Endometrial microvascular endothelial cells (primary cell): ENCODE results near the gene CD63. TPM values are rescaled to one million over a fixed set of nuclear protein-coding genes. Genes with fewer than 3 reads are reported as not detected.

Source experiments
- in situ Hi-C: cut with HindIII; loops from 2 replicates; pipeline ENCODE4 v1.10.0; 2017; ENCODE audit warnings: low sequenced_read_pairs, low pct_unique_long_range_greater_than_20kb; ENCODE audit errors: inconsistent ontology term
- total RNA-seq: library from RNA; depleted of rRNA; stranded (reverse); fragments of >200 nt; gene quantifications from one replicate; pipeline ENCODE4 v1.2.3, GENCODE V29; 2015; ENCODE audit errors: inconsistent ontology term

CD63 gene
- total RNA-seq, 1 donor from 2014 or later = 847 TPM

DNA sequence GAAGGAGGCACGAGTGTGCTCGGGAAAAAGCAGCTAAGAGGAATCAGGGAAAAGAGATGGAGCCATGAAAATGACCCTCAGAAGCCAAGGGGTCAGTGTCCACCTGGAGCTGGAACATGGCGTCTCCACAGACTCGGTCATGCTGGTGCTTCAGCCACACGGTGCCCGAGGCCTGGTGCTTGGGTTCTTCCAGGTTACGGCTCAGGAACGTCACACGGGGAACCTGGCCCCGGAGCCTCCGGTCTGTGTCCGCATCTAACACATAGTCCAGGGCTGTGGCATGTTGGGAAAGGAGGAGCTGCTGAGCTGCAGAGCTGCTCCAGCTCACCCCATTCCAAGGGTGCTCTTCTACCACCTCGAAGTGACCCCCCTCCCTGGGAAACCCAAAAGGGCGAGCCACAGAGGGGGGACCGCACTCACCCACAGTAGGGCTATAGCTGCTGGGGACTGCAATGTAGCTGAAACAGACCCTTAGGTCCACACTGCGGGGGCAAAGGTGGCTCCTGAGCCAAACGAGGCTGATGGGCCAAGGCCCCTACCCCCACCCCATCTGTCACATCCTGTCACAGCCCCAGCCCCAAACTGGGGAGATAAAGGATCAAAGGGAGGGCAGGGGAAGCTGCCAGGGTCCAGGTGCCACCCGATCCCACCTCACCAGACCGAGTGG, 31.9 kb downstream of the CD63 start:
- in situ Hi-C loops = no loop called here

DNA sequence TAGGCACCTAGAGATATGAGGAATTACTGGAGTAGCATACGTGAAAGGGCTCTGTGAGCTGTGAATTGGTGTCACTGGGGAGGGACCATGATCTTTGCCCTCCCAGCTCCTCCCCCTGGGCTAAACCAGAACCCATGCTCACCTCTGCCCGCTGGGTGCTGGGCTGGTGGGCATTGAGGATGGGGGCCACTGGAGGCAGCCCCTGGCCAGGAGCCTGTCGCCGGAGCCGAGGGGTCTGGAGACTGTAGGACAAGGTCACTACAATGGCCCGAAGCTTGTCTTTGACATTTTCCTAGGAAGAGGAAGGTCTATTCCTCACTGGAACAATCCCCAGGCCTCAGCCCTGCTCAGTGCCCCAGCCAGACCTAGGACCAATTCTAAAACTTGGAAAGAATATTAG, 32.7 kb downstream of the CD63 start:
- in situ Hi-C loops = no loop called here

DNA sequence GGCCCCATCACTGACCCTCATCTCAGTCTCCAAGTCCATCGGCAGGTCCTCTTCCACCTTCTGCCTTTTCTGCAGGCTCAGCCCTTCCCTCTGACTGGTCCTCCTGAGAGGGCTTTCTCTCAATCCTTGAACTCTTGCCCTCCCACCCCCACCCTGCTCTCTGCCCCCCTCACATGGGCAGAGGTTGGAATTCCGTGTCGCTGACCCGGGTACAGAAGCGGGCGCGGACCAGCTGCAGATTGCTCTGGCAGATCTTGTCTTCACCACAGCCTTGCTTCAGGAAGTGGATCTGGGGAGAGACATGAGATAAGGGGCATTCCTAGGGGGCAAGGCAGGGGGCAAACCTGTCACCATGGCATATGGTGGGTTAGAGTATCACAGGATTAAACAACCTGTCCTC, 33.5 kb downstream of the CD63 start:
- in situ Hi-C loops = no loop called here

DNA sequence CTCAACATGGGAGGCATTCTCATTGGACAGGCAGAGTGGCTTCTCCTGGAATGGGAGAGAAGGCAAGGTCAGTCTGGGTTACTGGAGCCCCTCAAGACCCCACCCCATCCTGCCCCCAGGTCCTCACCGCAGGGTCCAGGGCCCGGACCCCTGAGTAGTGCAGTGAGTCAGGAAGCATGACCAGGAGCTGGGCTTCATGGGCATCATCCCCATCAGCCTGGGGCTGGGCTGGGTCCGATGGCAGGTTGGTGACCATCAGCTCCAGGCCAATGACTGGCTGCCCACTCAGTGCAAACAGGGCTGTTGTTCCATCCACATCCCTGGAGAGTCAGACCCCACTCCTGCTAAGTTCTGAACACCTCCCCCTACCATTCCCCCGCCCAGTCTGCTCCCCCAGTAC, 34.2 kb downstream of the CD63 start:
- in situ Hi-C loops = no loop called here

DNA sequence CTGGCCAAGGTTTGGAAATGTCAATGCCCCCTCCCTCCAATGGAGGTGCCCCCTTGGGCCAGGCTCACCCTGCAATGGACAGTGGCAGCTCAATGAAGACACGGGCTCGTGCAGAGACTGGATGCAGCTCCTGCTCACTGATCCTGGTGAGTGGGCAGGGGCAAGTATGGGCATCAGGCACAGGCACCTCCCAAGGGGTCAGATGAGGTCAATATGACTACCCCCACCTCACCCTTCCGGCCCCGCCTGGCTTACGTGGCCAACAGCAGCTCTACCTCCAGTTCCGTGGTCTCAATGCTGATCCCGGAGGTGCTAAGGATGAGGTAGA, 34.7 kb downstream of the CD63 start:
- in situ Hi-C loops = no loop called here

DNA sequence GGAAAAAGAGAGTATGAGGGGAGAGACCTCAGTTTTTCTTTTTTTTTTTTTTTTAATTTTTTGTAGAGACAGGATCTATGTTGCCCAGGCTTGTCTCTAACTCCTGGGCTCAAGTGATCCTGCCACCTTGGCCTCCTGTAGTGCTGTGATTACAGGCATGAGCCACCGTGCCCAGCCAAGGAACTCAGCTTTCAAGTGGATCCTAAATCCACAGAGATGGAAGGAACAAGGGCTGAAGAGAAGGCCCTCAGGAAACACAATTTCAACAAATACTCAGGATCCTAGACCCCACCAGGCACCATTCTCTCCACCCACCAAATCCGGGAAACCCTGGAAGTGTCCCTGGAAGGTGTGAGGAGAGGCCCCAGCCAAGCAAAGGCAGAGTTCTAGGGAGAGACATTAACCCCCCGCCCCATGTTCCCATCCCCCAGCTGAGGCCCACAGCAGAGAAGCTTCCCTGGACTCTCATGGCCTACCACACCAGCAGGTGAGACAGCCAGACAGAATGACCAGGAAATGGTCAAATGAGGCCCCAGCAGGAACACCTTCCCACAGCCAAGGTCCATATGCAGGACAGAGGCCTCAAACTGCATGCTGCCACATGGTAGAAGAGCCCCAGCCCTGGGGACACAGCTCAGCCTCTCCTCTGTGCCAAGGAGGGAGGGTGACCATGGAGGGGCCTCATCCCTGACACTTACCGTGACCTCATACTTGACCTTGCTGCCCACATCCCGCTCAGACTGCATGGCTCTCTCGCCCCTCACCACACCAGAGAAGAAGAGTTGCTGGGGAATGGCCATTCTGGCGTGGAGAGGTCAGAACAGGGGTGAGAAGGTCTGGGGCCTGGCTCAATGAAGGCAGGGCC, 35.3 kb downstream of the CD63 start:
- in situ Hi-C loops = no loop called here

DNA sequence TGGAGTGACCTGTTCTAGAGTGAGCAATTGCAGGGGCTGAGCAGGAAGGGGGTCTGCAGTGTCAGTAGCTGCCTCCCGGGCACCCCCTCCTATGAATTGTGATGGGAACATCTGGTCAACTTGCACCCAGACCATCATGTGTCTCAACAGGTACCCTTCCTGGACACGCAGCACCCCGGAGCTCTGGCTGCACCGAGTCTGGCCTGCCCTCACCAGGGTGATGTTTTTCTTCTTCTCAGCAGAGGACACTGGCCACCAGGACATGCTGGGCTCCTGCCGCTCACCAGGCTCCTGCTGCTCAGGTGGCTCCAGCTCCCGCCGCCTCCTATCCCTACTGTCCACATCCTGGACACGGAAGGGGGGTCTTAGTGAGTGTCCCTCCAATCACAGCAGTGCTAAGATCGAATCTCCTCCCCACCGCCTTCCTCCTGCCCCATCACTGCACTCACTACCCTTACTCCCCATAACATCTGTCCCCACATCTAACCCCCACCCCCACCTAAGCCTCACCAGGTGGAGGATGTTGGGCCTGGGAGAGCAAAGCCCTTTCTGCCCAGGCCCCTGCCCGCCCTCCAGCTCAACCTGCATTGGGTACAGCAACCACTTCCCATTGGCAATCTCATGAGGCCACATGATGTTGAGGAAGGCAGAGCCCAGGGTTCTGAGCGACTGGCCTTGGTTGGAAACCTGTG, 36.0 kb downstream of the CD63 start:
- in situ Hi-C loops = no loop called here

DNA sequence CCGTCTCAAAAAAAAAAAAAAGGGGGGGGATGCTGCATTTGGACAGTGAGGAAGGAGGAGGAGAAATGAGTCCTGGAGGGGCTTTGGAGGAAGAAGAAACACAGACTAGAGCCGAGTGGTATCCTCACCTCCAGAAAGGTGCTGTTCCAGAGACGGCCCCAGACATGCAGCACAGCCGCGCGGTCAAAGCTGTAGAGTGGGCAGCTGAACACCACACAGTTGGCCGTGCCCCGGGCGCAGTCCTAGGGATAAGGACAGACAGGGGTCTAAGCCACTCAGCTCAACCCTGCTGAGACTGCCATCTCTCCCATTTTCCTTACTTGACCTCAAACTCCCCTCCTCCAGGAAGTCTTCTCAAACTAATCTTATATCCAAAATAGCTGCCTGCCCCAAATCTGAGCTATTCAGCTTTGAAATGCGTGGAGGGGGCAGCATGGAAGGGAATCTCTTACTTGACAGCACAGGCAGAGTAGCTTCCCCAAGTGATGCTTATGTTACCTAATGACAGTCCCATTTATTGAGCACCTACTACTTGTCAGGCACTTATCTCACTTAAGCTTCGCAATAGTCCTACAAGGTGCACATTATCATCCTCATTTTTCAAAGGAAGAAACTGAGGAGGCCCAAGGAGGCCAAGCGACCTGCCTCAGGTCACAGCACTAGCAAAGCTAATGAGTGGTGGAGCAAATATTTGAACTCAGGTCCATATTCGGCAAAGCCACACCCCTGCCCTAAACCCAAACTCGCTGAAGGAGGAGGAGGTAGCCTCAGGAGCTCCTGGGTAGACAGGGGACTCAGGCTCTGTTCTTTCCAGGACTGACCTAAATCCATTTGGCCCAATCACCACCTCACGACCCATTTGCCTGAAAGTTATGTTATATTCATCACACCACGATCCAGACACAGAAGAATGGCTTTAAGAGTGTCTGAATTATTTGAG, 39.8 kb downstream of the CD63 start:
- in situ Hi-C loops = no loop called here

DNA sequence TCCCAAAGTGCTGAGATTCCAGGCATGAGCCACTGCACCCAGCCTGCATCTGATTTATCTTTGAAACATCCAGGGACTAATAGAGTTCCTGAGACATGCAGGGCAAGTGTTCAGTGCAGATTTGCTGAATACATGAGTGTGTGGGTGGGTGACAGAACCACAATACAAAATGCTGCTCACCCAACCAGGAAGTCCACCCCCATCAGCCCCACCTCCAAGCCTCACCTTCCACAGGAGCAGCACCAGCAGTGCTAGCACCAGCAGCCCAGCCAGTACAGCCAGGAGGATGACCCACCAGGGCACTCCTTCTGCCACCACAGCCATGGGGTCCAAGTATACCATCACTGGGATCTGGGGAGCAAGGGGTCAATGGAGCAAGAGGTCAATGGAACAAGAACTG, 41.1 kb downstream of the CD63 start:
- in situ Hi-C loops = no loop called here

DNA sequence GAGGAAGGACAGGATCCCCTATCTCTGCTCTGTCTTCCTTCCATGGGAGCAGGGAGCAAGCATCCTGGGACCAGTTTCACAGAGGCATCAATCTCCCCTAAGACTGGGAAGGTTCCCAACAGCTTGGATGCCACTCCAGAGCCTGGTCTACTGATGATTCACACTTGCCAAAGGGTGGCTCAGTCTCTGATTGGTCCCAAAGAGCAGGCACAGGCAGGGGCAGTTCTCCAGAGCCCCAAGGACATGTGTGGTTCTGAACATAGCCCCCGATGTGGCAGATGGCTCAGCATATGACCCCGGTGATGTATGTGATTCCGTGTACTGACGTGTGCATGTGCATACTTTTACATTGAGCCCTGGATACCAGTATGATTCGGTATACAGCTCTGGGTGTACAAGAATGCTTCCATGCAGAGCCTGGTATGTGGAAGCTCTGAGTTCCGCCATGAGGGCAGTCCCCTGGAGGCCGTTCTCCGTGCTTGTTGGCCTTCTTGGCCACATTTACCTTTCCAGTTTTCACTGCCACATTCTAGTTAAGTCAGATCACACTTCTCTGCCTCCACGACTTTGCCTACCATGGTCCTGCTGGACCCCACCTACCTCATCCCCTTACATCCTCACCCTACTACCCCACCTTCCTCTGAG, 42.3 kb downstream of the CD63 start:
- in situ Hi-C loops = no loop called here

DNA sequence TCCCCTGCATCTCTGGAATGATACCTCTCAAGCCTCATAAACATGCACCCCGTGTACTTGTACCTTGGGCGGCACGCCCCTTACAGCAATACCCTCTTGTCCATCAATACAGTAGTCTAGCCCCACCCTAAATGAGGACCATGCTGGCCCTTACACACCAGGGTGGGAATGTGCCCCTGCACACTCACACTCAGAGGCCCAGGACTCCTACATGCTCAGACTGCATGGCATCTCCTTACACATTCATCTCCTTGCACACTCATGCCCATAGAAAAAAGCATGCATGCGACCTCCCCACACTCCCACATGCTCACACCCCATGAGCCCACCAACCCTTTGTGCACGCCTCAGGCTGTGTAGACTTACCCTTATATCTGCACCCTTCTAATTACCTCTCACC, 43.1 kb downstream of the CD63 start:
- in situ Hi-C loops = no loop called here

DNA sequence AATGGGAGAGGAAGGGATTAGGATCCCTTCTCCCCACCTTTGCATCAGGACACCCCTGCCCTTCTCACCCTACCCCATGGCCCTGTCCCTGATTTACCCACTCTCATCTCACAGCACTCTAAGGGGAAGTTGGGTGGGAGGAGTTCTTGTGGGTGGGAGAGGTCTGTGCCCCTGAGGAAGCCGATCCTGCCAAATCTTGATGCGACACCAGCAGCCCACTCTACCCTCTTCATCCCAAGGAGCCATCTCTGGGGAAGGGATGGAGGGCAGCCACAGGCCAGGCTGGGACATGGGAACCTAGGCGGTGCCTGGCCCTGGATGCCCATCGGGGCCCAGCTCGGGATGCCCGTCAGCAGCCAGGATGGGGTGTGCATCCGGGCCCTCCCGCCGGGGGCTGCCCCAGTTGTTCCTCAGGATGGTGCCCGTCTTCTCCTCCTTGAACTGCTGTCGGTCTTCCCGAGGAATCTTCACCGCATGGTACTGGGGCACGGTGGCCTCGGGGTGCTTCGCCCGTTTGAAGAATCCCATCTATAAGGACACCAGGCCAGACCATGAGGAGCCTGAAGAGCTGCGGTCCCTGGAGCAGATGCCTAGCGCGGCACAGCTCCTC, 43.9 kb downstream of the CD63 start:
- in situ Hi-C loops = no loop called here

DNA sequence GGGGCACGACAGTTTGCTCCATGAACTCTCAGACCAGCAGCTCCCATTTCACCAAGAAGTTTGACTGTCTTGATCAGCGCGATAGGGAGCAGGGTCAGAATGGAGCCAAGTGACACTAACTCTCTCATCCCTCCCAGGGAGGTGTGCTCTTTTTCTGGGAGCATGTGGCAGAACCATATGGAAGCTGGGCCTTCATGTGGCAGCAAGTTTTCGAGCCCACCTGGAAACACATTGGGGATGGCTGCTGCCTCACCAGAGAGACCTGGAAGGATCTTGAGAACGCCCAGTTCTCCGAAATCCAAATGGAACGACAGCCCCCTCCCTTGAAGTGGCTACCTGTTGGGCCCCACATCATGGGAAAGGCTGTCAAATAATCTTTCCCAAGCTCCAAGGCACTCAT, 45.1 kb downstream of the CD63 start:
- in situ Hi-C loops = no loop called here

DNA sequence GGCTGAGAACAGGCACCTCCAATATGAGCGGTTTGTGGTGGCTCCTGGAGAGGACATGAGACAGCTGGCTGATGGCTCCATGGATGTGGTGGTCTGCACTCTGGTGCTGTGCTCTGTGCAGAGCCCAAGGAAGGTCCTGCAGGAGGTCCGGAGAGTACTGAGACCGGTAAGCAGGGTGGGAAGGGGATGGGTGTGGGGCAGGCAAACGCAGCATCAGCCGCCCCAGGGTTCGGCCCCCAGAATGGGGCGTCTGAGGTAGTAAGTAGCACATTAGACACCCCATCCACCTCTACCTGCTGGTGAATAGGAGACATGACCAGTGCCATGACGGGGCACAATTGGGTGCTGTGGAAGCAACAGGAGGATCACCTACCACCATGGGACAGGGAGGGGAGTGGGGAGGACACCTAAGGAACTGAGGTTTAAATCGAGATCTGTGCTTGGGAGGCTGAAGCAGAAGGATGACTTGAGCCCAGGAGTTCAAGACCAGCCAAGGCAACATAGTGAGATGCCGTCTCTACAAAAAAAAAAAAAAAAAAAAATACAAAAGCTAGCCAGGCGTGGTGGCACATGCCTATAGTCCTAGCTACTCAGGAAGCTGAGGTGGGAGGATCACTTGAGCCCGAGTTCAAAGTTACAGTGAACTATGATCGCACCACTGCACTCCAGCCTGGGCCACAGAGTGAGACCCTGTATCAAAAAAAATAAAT, 46.6 kb downstream of the CD63 start:
- in situ Hi-C loops = no loop called here

DNA sequence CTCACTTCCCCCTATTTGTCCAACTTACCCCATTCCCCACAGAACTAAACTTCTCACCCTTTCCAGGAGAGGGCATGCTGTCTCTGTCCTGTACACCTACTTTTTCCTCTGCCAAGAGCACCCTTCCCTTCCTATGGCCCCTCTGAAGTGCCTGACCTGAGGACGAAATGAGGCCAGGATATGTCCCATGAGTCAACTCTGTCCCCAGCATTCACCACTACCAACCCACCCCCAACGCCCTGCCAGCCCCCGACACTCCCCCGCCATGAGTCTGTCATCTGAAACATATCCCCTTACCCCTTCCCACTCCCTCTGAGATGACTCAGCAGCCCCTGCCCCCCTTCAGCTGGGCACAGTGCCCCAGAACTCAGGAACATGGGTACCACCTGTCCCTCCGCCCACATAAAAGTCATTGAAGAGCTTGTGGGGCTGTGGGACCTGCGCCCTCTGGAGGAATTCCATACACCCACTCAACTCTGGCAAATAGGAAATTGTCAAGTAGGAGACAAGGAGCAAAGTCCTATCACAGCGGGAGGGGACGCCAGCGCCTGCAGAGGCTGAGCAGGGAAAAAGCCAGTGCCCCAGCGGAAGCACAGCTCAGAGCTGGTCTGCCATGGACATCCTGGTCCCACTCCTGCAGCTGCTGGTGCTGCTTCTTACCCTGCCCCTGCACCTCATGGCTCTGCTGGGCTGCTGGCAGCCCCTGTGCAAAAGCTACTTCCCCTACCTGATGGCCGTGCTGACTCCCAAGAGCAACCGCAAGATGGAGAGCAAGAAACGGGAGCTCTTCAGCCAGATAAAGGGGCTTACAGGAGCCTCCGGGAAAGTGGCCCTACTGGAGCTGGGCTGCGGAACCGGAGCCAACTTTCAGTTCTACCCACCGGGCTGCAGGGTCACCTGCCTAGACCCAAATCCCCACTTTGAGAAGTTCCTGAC, 47.4 kb downstream of the CD63 start:
- in situ Hi-C loops = no loop called here

DNA sequence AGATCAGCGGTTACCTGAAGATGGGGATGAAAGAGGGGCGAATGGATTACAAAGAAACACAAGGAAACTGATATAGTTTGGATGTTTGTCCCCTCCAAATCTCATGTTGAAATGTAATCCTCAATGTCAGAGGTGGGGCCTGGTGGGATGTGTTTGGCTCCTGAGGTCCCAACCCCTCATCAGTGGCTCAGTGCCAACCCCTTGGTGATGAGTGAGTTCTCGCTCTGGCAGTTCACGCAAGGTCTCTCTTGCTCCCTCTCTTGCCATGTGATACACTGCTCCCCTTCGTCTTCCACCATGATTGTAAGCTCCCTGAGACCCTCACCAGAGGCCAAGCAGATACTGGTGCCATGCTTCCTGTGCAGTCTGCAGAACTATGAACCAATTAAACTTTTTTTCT, 49.1 kb downstream of the CD63 start:
- in situ Hi-C loops = no loop called here

DNA sequence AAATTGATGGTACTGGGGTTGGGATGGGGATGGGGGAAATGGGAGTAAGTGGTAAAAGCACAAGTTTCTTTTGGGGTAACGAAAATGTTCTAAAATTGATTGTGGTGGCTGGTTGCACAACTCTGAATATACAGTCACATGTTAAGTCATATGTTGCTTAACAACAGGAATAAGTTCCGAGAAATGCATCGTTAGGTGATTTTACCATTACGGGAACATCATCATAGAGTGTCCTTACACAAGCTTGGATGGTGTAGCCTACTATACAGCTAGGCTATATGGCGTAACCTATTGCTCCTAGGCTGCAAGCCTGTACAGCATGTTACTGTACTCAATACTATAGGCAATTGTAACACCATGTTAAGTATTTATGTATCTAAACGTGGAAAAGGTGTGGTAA, 52.1 kb downstream of the CD63 start:
- in situ Hi-C loops = no loop called here
